ENCODE results near the gene PRELP. TPM values are rescaled to one million over a fixed set of nuclear protein-coding genes. Genes with fewer than 3 reads are reported as not detected.

Gene PRELP
- total and polyA plus RNA-seq, 2 of the 8 experiments (the other 6 are each of a cell fraction or from before 2014, with no cell fraction given), result 0.13 to 0.23 TPM

DNA sequence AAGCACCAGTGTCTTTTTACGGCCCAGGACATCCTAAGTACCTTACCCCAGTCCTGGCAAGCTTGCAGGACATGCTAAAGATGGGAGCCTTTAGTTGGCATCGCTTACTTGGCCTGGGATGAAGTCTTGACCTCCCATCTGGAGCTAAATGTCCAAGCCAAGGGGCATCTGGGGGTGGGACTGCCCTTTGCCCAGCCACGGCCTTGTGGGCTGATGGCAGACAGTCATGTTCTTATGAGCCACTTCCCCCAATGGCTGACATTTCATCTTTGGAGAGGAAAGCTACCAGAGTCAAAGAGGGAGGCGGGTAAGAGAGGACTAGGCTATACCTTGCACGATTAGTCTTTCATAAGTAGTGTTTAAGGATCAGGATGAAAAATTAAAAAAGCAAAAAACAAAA, 50.5 kb downstream of the PRELP start:
- Histone ChIP-seq H3K4me1 (replicated peaks in 1 of 4; ENCODE audit: control insufficient read depth in 3 of 4, insufficient read depth in 4 of 4, low read length in 3 of 4) (peaks cover 11 to 25% (median 19%) of the 10 kb centered on the region in 4 experiments), H2BK12ac (ENCODE audit: low read depth, low read length) (no peak overlapping the region), H3K79me1 (ENCODE audit: low read depth, low read length) (peaks cover 4% of the 10 kb centered on the region; the same call in 1 of the 2 replicates), H2BK120ac (replicated peaks; ENCODE audit: low read depth, low read length) (no peak overlapping the region), H3K4me3 (ENCODE audit: extremely low read depth in 1 of 4, insufficient read depth in 2 of 4, low read depth in 3 of 4, low read length in 4 of 4) (no peak overlapping the region), H3K23ac (ENCODE audit: insufficient read length) (no peak overlapping the region), H3K9ac (replicated peaks in 1 of 4; ENCODE audit: extremely low read depth in 1 of 4, low read depth in 3 of 4, low read length in 3 of 4) (no peak overlapping the region), H2BK15ac (ENCODE audit: low read length) (no peak overlapping the region), H3K79me2 (ENCODE audit: control insufficient read depth in 1 of 2, insufficient read depth in 2 of 2, low read length in 2 of 2) (no peaks in the 10 kb centered on the region), H3K27ac (ENCODE audit: low read depth, low read length) (no peak overlapping the region), H2BK20ac (ENCODE audit: low read length) (no peak overlapping the region), H4K20me1 (replicated peaks in 1 of 2; ENCODE audit: control insufficient read depth in 1 of 2, insufficient read depth in 2 of 2, low read length in 2 of 2) (peaks cover 0 to 2% of the 10 kb centered on the region in 2 experiments), H3K23me2 (ENCODE audit: low read depth, low read length) (peaks cover 9% of the 10 kb centered on the region; the same call in 1 of the 2 replicates), H4K91ac (replicated peaks; ENCODE audit: insufficient read length, low read length) (no peak overlapping the region), H2AFZ (ENCODE audit: low read length) (no peak overlapping the region), H3K14ac (ENCODE audit: insufficient read length) (no peak overlapping the region), H3K4me2 (ENCODE audit: insufficient read depth in 1 of 2, low read depth in 2 of 2, low read length in 2 of 2) (no peak overlapping the region), H4K8ac (ENCODE audit: extremely low read depth, insufficient read depth, low read length) (no peak overlapping the region), H2AK5ac (ENCODE audit: low read depth, low read length) (no peak overlapping the region; the same call in 1 of the 2 replicates), H3K56ac (replicated peaks; ENCODE audit: insufficient read length, low read depth, low read length) (no peak overlapping the region), H3K18ac (ENCODE audit: extremely low read depth, low read length) (no peak overlapping the region), H3K27me3 (replicated peaks in 1 of 4; ENCODE audit: control insufficient read depth in 3 of 4, extremely low read depth in 1 of 4, insufficient read depth in 3 of 4, low read length in 3 of 4) (peaks cover 0 to 9% (median 8%) of the 10 kb centered on the region in 4 experiments; a peak in 3 of 7 replicates), H3K4ac (replicated peaks; ENCODE audit: insufficient read length, low read depth, low read length) (no peak overlapping the region), H2BK5ac (ENCODE audit: low read depth, low read length) (no peak overlapping the region), H3K36me3 (ENCODE audit: control insufficient read depth in 2 of 4, insufficient read depth in 4 of 4, low read length in 3 of 4) (no peaks in the 10 kb centered on the region), H4K5ac (ENCODE audit: insufficient read length, low read depth, low read length) (no peak overlapping the region), H3K9me3 (ENCODE audit: insufficient read depth in 2 of 2, low read depth in 1 of 2, low read length in 1 of 2) (no peaks in the 10 kb centered on the region)
- CTCF ChIA-PET (ENCODE audit: partially characterized antibody), result interaction anchor here (0.5 to 13.3 kb wide), 9 partner anchors 9 to 175 kb away, joined by 3 to 108 read pairs (median 5); no protein-coding TSS in a partner anchor
- 79% methylated on average over 5 of the region's 5 CpGs; no CpG with 5 or more reads in 1 of the 2 experiments for WGBS, 2 experiments (ENCODE audit: extremely low coverage in 1 of 2, insufficient coverage in 1 of 2, insufficient read length in 1 of 2, insufficient replicate concordance in 2 of 2, low coverage in 1 of 2, low lambda C conversion rate in 2 of 2, missing lambda C conversion rate in 1 of 2)
- FAIRE-seq, result no peak
- no peak for TF ChIP-seq SIRT6 (IDR thresholded peaks at IDR 0.05; ENCODE audit: low read length)
- no peak for TF ChIP-seq EZH2 (IDR thresholded peaks at IDR 0.05; ENCODE audit: low read depth, low read length, severe bottlenecking)
- no peak for TF ChIP-seq PHF8 (conservative IDR thresholded peaks at IDR 0.05; ENCODE audit: low read depth, low read length)
- no peak for TF ChIP-seq SP4 (IDR thresholded peaks at IDR 0.05; ENCODE audit: low read length)
- TF ChIP-seq, protein P1, sequence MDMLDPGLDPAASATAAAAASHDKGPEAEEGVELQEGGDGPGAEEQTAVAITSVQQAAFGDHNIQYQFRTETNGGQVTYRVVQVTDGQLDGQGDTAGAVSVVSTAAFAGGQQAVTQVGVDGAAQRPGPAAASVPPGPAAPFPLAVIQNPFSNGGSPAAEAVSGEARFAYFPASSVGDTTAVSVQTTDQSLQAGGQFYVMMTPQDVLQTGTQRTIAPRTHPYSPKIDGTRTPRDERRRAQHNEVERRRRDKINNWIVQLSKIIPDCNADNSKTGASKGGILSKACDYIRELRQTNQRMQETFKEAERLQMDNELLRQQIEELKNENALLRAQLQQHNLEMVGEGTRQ (IDR thresholded peaks at IDR 0.05; ENCODE audit: low read length), result no peak
- TF ChIP-seq, protein P2, sequence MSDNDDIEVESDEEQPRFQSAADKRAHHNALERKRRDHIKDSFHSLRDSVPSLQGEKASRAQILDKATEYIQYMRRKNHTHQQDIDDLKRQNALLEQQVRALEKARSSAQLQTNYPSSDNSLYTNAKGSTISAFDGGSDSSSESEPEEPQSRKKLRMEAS (IDR thresholded peaks at IDR 0.05), result no peak
- DNase-seq (ENCODE audit: low read depth in 1 of 2, low spot score in 2 of 2), result no peak
- POLR2A ChIA-PET (ENCODE audit: partially characterized antibody), result interaction anchor here (0.8 kb wide), 1 partner anchor 9 kb away, joined by 4 read pairs; no protein-coding TSS in a partner anchor
